ENCODE results near the gene AMFR. TPM values are rescaled to one million over a fixed set of nuclear protein-coding genes. Genes with fewer than 3 reads are reported as not detected.

AMFR gene
- polyA plus RNA-seq, 4 donors = 55.9 to 75.1 (median 64.8) TPM

DNA sequence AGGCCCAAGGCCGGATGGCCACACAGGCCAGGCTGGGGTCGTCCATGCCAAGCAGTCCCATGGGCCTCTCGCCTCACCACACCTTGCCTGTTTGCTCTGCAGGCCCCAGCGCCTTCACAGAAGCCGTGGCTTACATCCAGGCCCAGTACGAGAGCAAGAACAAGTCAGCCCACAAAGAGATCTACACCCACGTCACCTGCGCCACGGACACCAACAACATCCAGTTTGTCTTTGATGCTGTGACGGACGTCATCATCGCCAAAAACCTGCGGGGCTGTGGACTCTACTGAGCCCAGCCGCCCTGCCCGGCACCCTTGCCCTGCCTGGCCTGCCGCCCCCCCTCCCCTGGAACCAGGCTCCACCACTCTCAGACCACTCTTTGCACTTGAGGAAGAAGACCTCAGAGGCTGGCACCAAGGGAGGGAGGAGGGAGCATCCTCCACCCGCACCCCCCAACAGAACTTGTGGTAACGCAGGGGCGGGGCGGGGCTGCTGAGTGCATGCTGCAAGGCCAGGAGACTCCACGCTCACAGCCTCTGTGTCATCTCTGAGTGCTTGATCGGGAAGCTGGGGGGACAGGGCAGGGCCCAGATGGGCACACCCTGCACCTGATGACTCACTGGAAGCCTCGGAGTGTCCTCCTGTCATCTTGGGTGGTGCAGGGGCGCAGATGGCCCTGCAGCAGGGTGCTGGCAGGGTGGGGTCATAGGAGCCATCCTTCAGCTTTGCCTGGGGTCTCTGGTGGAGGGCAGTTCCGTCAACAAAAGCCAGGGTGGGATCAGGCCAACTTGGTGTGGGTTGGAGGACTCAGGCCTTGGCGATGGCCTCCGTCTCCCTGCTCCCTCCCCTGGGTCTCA is 81.5 kb downstream of the AMFR start:
- peaks cover 0 to 2% (median 0%) of the 10 kb centered on the region in 3 donors for H3K36me3 ChIP-seq (ENCODE audit: control insufficient read depth in 3 of 3, insufficient read depth in 2 of 3, low read depth in 1 of 3, low read length in 3 of 3)
- DNase-seq (no peak), FAIRE-seq (no peak)
- H3K27ac ChIP-seq (ENCODE audit: low read depth in 1 of 3, low read length in 2 of 3) = no peak overlapping the region
- H3K27me3 ChIP-seq (ENCODE audit: control insufficient read depth in 3 of 3, insufficient read depth in 3 of 3, low read length in 3 of 3) = no peaks in the 10 kb centered on the region
- no peaks in the 10 kb centered on the region for H3K9me3 ChIP-seq (ENCODE audit: control insufficient read depth in 2 of 2, insufficient read depth in 1 of 2, low read depth in 1 of 2, low read length in 1 of 2)
- WGBS, 3 donors = 83 to 88% (median 85%) methylated on average over 27 of the region's 27 CpGs
- H3K4me1 ChIP-seq (ENCODE audit: control insufficient read depth in 3 of 3, insufficient read depth in 2 of 3, low read depth in 1 of 3, low read length in 2 of 3) = no peaks in the 10 kb centered on the region
- no peak overlapping the region for H3K4me3 ChIP-seq (ENCODE audit: low read depth in 1 of 3, low read length in 3 of 3)

DNA sequence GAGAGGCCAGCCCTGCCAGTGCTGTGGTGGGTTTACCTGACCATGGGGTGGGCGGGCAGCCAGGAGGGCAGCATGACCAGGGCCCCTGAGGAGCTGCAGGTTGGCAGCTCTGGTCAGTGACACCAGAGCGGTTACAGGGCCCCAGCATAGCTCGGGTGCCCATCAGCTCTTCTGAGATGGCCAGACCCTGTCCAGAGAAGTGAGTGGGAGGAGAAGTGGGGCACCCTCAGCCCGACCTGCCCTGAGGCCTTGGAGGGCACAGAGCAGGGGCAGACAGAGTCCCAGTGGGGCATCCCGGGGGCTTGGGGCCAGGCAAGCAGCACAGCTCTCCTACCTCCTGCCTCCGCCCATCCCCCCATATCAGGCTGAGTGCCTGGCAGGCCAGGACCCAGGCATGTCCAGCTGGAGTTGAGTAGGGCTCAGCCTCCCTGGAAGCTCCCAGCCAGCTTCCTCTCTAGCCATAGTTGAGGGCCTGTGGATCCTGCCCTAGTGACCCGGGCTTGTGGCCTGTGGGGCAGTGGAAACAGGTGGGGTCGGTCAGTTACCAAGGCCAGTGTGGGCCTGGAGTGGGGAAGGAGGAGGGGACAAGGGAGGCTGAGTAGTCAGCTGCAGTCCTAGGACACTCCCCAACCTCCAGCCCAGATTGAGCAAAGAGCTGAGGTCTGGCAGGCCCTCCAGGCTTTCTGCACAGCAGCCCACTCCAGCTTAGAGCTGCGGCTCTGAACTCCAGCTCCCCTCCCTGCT is 83.5 kb downstream of the AMFR start:
- H3K27me3 ChIP-seq (ENCODE audit: control insufficient read depth in 3 of 3, insufficient read depth in 3 of 3, low read length in 3 of 3) = no peaks in the 10 kb centered on the region
- DNase-seq = no peak
- no peaks in the 10 kb centered on the region for H3K4me1 ChIP-seq (ENCODE audit: control insufficient read depth in 3 of 3, insufficient read depth in 2 of 3, low read depth in 1 of 3, low read length in 2 of 3)
- 73 to 81% (median 79%) methylated on average over 9 of the region's 9 CpGs for WGBS, 3 donors
- no peak overlapping the region for H3K4me3 ChIP-seq (ENCODE audit: low read depth in 1 of 3, low read length in 3 of 3)
- FAIRE-seq = no peak
- H3K36me3 ChIP-seq (ENCODE audit: control insufficient read depth in 3 of 3, insufficient read depth in 2 of 3, low read depth in 1 of 3, low read length in 3 of 3) = peaks cover 0 to 2% (median 0%) of the 10 kb centered on the region in 3 donors
- H3K9me3 ChIP-seq (ENCODE audit: control insufficient read depth in 2 of 2, insufficient read depth in 1 of 2, low read depth in 1 of 2, low read length in 1 of 2) = no peaks in the 10 kb centered on the region
- H3K27ac ChIP-seq (ENCODE audit: low read depth in 1 of 3, low read length in 2 of 3) = no peak overlapping the region

DNA sequence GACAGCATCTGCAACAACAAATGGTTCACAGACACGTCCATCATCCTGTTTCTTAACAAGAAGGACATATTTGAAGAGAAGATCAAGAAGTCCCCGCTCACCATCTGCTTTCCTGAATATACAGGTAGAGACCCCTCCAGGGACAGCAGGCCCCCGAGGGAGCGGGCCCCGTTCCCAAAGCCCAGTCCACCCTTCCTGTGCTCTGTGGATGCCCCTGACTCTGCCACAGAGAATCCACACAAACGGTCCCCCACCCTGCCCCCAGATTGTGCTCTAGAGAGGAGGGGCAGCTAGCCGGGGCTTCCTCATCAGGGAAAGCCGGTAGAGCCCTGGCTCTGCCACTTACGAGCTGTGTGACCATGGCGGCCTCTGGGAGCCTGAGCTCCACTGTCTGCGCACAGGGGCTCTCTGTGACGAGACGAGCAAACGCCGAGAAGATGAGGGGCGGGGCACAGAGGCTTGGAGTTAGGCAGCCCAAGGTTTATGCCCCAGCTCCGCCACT is 84.4 kb downstream of the AMFR start:
- no peaks in the 10 kb centered on the region for H3K27me3 ChIP-seq (ENCODE audit: control insufficient read depth in 3 of 3, insufficient read depth in 3 of 3, low read length in 3 of 3)
- H3K4me1 ChIP-seq (ENCODE audit: control insufficient read depth in 3 of 3, insufficient read depth in 2 of 3, low read depth in 1 of 3, low read length in 2 of 3) = no peaks in the 10 kb centered on the region
- no peak overlapping the region for H3K4me3 ChIP-seq (ENCODE audit: low read depth in 1 of 3, low read length in 3 of 3)
- no peaks in the 10 kb centered on the region for H3K36me3 ChIP-seq (ENCODE audit: control insufficient read depth in 3 of 3, insufficient read depth in 2 of 3, low read depth in 1 of 3, low read length in 3 of 3)
- WGBS, 3 donors = 67 to 80% (median 74%) methylated on average over 16 to 17 of the region's 17 CpGs
- FAIRE-seq (no peak), DNase-seq (no peak)
- H3K27ac ChIP-seq (ENCODE audit: low read depth in 1 of 3, low read length in 2 of 3) = no peak overlapping the region
- H3K9me3 ChIP-seq (ENCODE audit: control insufficient read depth in 2 of 2, insufficient read depth in 1 of 2, low read depth in 1 of 2, low read length in 1 of 2) = no peaks in the 10 kb centered on the region

DNA sequence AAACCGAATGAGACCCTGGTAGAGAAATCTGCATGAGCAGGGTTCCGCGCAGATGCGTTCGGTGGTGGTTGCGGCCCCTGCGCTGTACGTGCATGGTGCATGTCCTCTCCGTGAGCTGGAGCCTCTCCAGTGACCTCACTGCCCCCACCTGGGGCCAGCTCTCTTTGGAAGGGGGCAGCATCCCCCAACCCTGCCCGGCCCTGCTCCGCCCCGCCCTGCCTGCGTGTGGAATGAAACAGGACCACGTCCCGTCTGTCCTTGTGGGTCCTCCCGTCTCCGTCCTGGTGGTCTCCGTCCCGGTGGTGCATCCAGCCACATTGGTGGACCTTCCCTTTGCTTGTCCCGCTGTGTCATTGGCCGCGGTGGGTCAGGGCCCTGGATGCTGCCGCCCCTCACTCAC is 84.9 kb downstream of the AMFR start:
- Histone ChIP-seq H3K9me3 (ENCODE audit: control insufficient read depth in 2 of 2, insufficient read depth in 1 of 2, low read depth in 1 of 2, low read length in 1 of 2) (no peaks in the 10 kb centered on the region), H3K4me1 (ENCODE audit: control insufficient read depth in 3 of 3, insufficient read depth in 2 of 3, low read depth in 1 of 3, low read length in 2 of 3) (no peaks in the 10 kb centered on the region), H3K27me3 (ENCODE audit: control insufficient read depth in 3 of 3, insufficient read depth in 3 of 3, low read length in 3 of 3) (no peaks in the 10 kb centered on the region), H3K36me3 (ENCODE audit: control insufficient read depth in 3 of 3, insufficient read depth in 2 of 3, low read depth in 1 of 3, low read length in 3 of 3) (no peaks in the 10 kb centered on the region), H3K27ac (ENCODE audit: low read depth in 1 of 3, low read length in 2 of 3) (no peak overlapping the region), H3K4me3 (ENCODE audit: low read depth in 1 of 3, low read length in 3 of 3) (no peak overlapping the region)
- FAIRE-seq (no peak), DNase-seq (no peak)
- WGBS, 3 donors = 86 to 93% (median 90%) methylated on average over 23 of the region's 23 CpGs

DNA sequence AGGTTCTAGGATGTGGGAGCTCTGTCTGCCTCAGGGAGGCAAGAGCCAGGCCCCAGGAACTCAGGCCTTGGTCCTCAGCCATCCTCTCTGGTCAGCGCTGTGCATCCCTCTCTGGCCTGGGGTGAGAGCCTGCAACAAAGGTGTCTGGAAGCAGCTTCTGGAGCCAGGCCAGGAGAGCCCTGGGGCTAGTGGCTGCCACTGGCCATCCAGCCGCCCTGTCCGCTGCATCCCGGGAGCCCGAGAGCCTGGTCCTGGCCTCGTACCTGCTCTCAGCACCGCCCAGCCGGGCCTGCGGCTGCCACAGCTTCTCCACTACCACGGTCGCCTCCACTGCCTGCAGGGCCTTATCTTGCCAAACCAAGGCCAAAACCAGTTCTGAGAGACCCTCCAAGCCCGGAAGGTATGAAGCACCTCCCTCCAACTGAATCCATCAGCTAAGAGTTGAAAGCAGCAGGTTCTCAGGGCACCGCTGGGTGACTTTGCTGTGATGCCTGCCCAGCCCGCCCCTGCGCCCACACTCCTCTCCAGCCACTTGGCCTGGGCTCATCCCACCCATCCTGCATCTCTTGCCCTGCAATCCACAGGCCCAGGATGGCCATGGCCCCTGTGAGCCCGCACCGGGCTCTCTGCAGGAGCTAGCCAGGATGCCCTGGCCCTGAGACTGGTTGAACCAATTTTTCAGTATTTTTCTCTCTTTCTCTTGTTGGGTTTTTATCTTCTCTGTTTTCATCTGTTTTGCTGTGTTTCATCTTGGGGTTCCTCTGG is 85.7 kb downstream of the AMFR start:
- Histone ChIP-seq H3K27ac (ENCODE audit: low read depth in 1 of 3, low read length in 2 of 3) (no peak overlapping the region), H3K9me3 (ENCODE audit: control insufficient read depth in 2 of 2, insufficient read depth in 1 of 2, low read depth in 1 of 2, low read length in 1 of 2) (no peaks in the 10 kb centered on the region), H3K4me1 (ENCODE audit: control insufficient read depth in 3 of 3, insufficient read depth in 2 of 3, low read depth in 1 of 3, low read length in 2 of 3) (no peaks in the 10 kb centered on the region), H3K4me3 (ENCODE audit: low read depth in 1 of 3, low read length in 3 of 3) (no peak overlapping the region), H3K36me3 (ENCODE audit: control insufficient read depth in 3 of 3, insufficient read depth in 2 of 3, low read depth in 1 of 3, low read length in 3 of 3) (peaks cover 0 to 3% (median 0%) of the 10 kb centered on the region in 3 donors), H3K27me3 (ENCODE audit: control insufficient read depth in 3 of 3, insufficient read depth in 3 of 3, low read length in 3 of 3) (no peaks in the 10 kb centered on the region)
- FAIRE-seq = no peak
- DNase-seq = no peak
- WGBS, 3 donors = 90 to 94% (median 93%) methylated on average over 16 to 17 of the region's 17 CpGs

DNA sequence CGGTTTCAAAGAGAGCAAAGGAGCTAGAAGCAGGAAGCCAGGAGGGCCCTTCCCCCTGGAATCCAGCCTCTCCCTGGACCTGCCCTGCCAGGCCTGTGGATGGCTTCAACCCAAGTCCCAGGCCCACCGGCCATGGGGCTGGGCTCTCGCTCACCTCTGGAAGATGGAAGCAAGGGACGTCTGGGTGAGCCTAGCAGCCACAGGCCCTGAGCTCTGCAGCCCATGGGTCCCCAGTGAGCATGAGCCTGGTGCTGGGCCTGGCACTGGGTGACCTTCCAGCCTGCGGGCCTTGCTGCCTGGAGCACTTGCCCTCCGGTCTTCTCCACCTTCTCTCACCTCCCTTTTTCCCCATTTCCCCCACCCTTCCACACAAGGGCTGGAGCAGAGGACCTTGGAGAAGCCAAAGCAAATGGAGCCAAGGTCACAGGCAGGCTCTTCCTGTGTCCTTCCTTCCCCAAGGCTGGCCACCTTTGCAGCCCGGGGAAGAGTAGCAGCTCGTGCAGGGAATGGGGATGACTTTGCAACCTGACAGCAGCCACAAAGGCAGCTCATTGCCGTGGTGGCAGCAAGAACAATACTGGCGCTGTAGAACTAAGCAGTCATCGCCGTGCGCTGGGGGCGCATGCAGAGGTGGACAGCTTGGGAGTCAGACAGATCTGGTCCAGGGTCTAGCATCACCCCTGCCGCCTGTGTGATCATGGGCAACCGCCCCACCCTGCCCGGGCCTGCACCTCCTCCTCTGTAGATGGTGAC is 86.6 kb downstream of the AMFR start:
- FAIRE-seq = no peak
- peaks cover 0 to 3% (median 0%) of the 10 kb centered on the region in 3 donors for H3K36me3 ChIP-seq (ENCODE audit: control insufficient read depth in 3 of 3, insufficient read depth in 2 of 3, low read depth in 1 of 3, low read length in 3 of 3)
- no peaks in the 10 kb centered on the region for H3K4me1 ChIP-seq (ENCODE audit: control insufficient read depth in 3 of 3, insufficient read depth in 2 of 3, low read depth in 1 of 3, low read length in 2 of 3)
- H3K9me3 ChIP-seq (ENCODE audit: control insufficient read depth in 2 of 2, insufficient read depth in 1 of 2, low read depth in 1 of 2, low read length in 1 of 2) = no peaks in the 10 kb centered on the region
- no peaks in the 10 kb centered on the region for H3K27me3 ChIP-seq (ENCODE audit: control insufficient read depth in 3 of 3, insufficient read depth in 3 of 3, low read length in 3 of 3)
- no peak for DNase-seq
- H3K4me3 ChIP-seq (ENCODE audit: low read depth in 1 of 3, low read length in 3 of 3) = no peak overlapping the region
- 87 to 89% (median 89%) methylated on average over 16 to 17 of the region's 17 CpGs for WGBS, 3 donors
- H3K27ac ChIP-seq (ENCODE audit: low read depth in 1 of 3, low read length in 2 of 3) = no peak overlapping the region

DNA sequence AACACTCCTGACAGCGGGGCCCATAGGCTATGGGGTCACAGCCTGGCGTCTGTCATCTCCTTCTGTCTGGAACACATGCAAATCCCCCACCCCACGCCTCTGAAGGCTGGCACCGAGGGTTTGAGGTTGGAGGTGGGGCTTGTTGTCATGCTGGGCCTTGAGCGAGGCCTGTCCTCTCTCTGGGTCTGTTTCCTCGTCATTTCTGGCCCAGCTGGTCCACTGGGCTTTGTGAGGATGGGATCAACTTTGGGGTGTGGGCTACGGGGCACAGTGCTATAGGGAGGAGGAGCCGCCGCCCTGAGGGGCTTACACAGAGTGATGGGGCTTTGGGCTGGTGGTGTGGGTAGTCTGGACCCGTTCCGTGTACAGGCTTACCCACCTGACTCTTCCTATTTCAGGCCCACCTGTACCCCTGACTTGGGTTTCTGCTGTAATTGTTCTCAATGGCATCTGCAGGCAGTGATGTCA is 87.5 kb downstream of the AMFR start:
- H3K27me3 ChIP-seq (ENCODE audit: control insufficient read depth in 3 of 3, insufficient read depth in 3 of 3, low read length in 3 of 3) = no peaks in the 10 kb centered on the region
- DNase-seq (no peak), FAIRE-seq (no peak)
- H3K4me1 ChIP-seq (ENCODE audit: control insufficient read depth in 3 of 3, insufficient read depth in 2 of 3, low read depth in 1 of 3, low read length in 2 of 3) = no peaks in the 10 kb centered on the region
- H3K36me3 ChIP-seq (ENCODE audit: control insufficient read depth in 3 of 3, insufficient read depth in 2 of 3, low read depth in 1 of 3, low read length in 3 of 3) = peaks cover 0 to 3% (median 0%) of the 10 kb centered on the region in 3 donors
- no peaks in the 10 kb centered on the region for H3K9me3 ChIP-seq (ENCODE audit: control insufficient read depth in 2 of 2, insufficient read depth in 1 of 2, low read depth in 1 of 2, low read length in 1 of 2)
- H3K27ac ChIP-seq (ENCODE audit: low read depth in 1 of 3, low read length in 2 of 3) = no peak overlapping the region
- WGBS, 3 donors = 81 to 84% (median 84%) methylated on average over 11 of the region's 11 CpGs
- no peak overlapping the region for H3K4me3 ChIP-seq (ENCODE audit: low read depth in 1 of 3, low read length in 3 of 3)
